Upper lobe of left lung (tissue), 4 donors: ENCODE data around the gene TFF3.

ENCODE experiments used
- CTCF ChIP-seq, 6 experiments: fragments of 450-650 bp in 4 of 6; fragments of 200-600 bp in 2 of 6; sonication (generic) in 2 of 6; IDR thresholded peaks; one replicate each; pipeline ENCODE4 v1.5.1; 2016 to 2019; ENCODE audit warnings: antibody characterized with exemption in 6 of 6
- EP300 ChIP-seq, 4 donors: sonication (generic); formaldehyde crosslinking; IDR thresholded peaks; one replicate each; pipeline ENCODE4 v1.5.1; 2017; ENCODE audit warnings: antibody characterized with exemption in 4 of 4, control low read depth in 2 of 4
- POLR2AphosphoS5 ChIP-seq, 2 donors: sonication (generic); formaldehyde crosslinking; IDR thresholded peaks; one replicate each; pipeline ENCODE4 v1.5.1; 2017; ENCODE audit warnings: antibody characterized with exemption in 2 of 2

GRCh38 chr21:42321845-42322244 is 6.6 kb upstream of the TFF3 start:
- TF ChIP-seq EP300 (IDR thresholded peaks at IDR 0.05) (no peak), CTCF (IDR thresholded peaks at IDR 0.05) (no peak), POLR2AphosphoS5 (IDR thresholded peaks at IDR 0.05) (no peak)
